Bronchial epithelial cell (primary cell): Measurements from ENCODE around the gene SLC44A3. TPM values are rescaled to one million over a fixed set of nuclear protein-coding genes. Genes with fewer than 3 reads are reported as not detected.

Experiments
- DNase-seq: peaks from one replicate; pipeline ENCODE4 v3.0.0-alpha.2; 2010; ENCODE audit warnings: low read depth
- FAIRE-seq: peaks from 2 replicates; lab custom pipeline; 2011; peaks lifted over from hg19 to GRCh38; lab: Jason Lieb, UNC
- H3K27me3 ChIP-seq: 2 replicates; pipeline ENCODE4 v1.5.1; 2011; ENCODE audit warnings: low read length; ENCODE audit not compliant: control insufficient read depth, insufficient read depth
- H3K36me3 ChIP-seq: 2 replicates; pipeline ENCODE4 v1.5.1; 2011; ENCODE audit warnings: low read length; ENCODE audit not compliant: control insufficient read depth, insufficient read depth
- H3K4me3 ChIP-seq: 2 replicates; pipeline ENCODE4 v1.5.1; 2011; ENCODE audit warnings: mild to moderate bottlenecking, low read depth, low read length, control low read depth
- CTCF ChIP-seq: IDR thresholded peaks from 2 replicates; pipeline ENCODE4 v1.5.1; 2011; ENCODE audit warnings: mild to moderate bottlenecking, moderate library complexity, low read length, control low read depth, inconsistent platforms; ENCODE audit not compliant: insufficient read depth, severe bottlenecking
- total RNA-seq: library from RNA; depleted of rRNA; stranded (reverse); fragments of >200 nt; gene quantifications from 2 replicates; pipeline ENCODE4 v1.2.1, GENCODE V29; 2014

SLC44A3 gene
- total RNA-seq, 1 donor from 2014 or later: 2.4 TPM

GRCh38 chr1:94807742-94808491, 12.2 kb upstream of the SLC44A3 start:
- no peak for TF ChIP-seq CTCF
- no peak overlapping the region for H3K4me3 ChIP-seq
- FAIRE-seq: no peak
- H3K27me3 ChIP-seq: no peaks in the 10 kb centered on the region
- H3K36me3 ChIP-seq: no peaks in the 10 kb centered on the region
- no peak for DNase-seq

- no peak for TF ChIP-seq CTCF
- Histone ChIP-seq H3K4me3 (no peak overlapping the region), H3K36me3 (no peaks in the 10 kb centered on the region), H3K27me3 (no peaks in the 10 kb centered on the region)
- DNase-seq (no peak), FAIRE-seq (no peak)
Observed at GRCh38 chr1:94808669-94809068, 11.5 kb upstream of the SLC44A3 start.

- H3K36me3 ChIP-seq: no peaks in the 10 kb centered on the region
- no peak for FAIRE-seq
Observed at GRCh38 chr1:94812985-94813384, 7.2 kb upstream of the SLC44A3 start.

GRCh38 chr1:94816030-94816429, 4.1 kb upstream of the SLC44A3 start:
- FAIRE-seq: no peak
- no peak for DNase-seq
- Histone ChIP-seq H3K27me3 (no peaks in the 10 kb centered on the region), H3K4me3 (no peak overlapping the region), H3K36me3 (no peaks in the 10 kb centered on the region)
- no peak for TF ChIP-seq CTCF

More at GRCh38 chr1:94812985-94813384, 7.2 kb upstream of the SLC44A3 start:
- no peaks in the 10 kb centered on the region for H3K27me3 ChIP-seq
- no peak for DNase-seq
- TF ChIP-seq CTCF: no peak
- H3K4me3 ChIP-seq: no peak overlapping the region

GRCh38 chr1:94817712-94818111, 2.4 kb upstream of the SLC44A3 start:
- H3K36me3 ChIP-seq: no peaks in the 10 kb centered on the region
- H3K27me3 ChIP-seq: no peaks in the 10 kb centered on the region
- FAIRE-seq: no peak
- no peak overlapping the region for H3K4me3 ChIP-seq
- DNase-seq: no peak
- no peak for TF ChIP-seq CTCF
